CD14-positive monocyte (primary cell): ENCODE results near the gene SSR2. TPM values are rescaled to one million over a fixed set of nuclear protein-coding genes. Genes with fewer than 3 reads are reported as not detected.

Experiments used
- DNase-seq, 3 donors: peaks; one replicate each; pipeline ENCODE4 v3.0.0-alpha.2; 2011 to 2022
- H2AFZ ChIP-seq: 2 replicates; pipeline ENCODE4 v1.6.0; 2012; ENCODE audit warnings: mild to moderate bottlenecking, low read depth, low read length, inconsistent platforms; ENCODE audit not compliant: insufficient read depth, poor library complexity, severe bottlenecking
- H3K27ac ChIP-seq, 2 donors: 1 replicate in 1 of 2; 2 replicates in 1 of 2; pipeline ENCODE4 v1.5.1; 2012 to 2013; ENCODE audit warnings: low read length in 2 of 2, control low read depth in 1 of 2, inconsistent platforms in 1 of 2, low read depth in 1 of 2, mild to moderate bottlenecking in 1 of 2
- H3K27me3 ChIP-seq, 2 donors: one replicate each; pipeline versions ENCODE4 v1.6.0 to v1.6.1; 2011 to 2013; ENCODE audit warnings: low read length in 2 of 2; ENCODE audit not compliant: control insufficient read depth in 2 of 2, insufficient read depth in 2 of 2
- H3K36me3 ChIP-seq, 2 donors: replicated peaks in 1 of 2; 1 replicate in 1 of 2; 2 replicates in 1 of 2; pipeline versions ENCODE4 v1.5.1 to v1.6.1; 2012 to 2013; ENCODE audit warnings: low read length in 2 of 2, control low read depth in 1 of 2, inconsistent platforms in 1 of 2, mild to moderate bottlenecking in 1 of 2; ENCODE audit not compliant: insufficient read depth in 2 of 2, control insufficient read depth in 1 of 2
- H3K4me1 ChIP-seq, 2 donors: 1 replicate in 1 of 2; 2 replicates in 1 of 2; pipeline versions ENCODE4 v1.5.1 to v1.6.1; 2012 to 2013; ENCODE audit warnings: low read length in 2 of 2, control low read depth in 1 of 2, inconsistent platforms in 1 of 2, mild to moderate bottlenecking in 1 of 2, moderate library complexity in 1 of 2; ENCODE audit not compliant: insufficient read depth in 2 of 2, control insufficient read depth in 1 of 2
- H3K4me2 ChIP-seq: replicated peaks from 2 replicates; pipeline ENCODE3; 2012; ENCODE audit warnings: low read length, moderate library complexity, mild to moderate bottlenecking; ENCODE audit not compliant: poor library complexity, severe bottlenecking; ENCODE audit errors: extremely low read depth
- H3K4me3 ChIP-seq, 3 experiments: fragments of 200-600 bp in 1 of 3; sonication (generic) in 1 of 3; replicated peaks in 1 of 3; 1 replicate in 2 of 3; 2 replicates in 1 of 3; pipeline ENCODE4 v1.5.1; 2011 to 2013; ENCODE audit warnings: low read length in 3 of 3, mild to moderate bottlenecking in 3 of 3, control low read depth in 2 of 3, low read depth in 2 of 3, inconsistent platforms in 1 of 3, moderate library complexity in 1 of 3
- H3K79me2 ChIP-seq: 2 replicates; pipeline ENCODE4 v1.6.0; 2012; ENCODE audit warnings: mild to moderate bottlenecking, control low read depth, inconsistent platforms, low read length, moderate library complexity; ENCODE audit not compliant: insufficient read depth
- H3K9ac ChIP-seq: 2 replicates; pipeline ENCODE4 v1.6.0; 2017; ENCODE audit warnings: low read length, mild to moderate bottlenecking; ENCODE audit not compliant: insufficient read depth, poor library complexity, severe bottlenecking
- H3K9me3 ChIP-seq, 2 donors: replicated peaks in 1 of 2; 1 replicate in 1 of 2; 2 replicates in 1 of 2; pipeline versions ENCODE4 v1.5.1 to v1.6.1; 2012 to 2013; ENCODE audit warnings: low read length in 2 of 2, control low read depth in 1 of 2; ENCODE audit not compliant: control insufficient read depth in 1 of 2, insufficient read depth in 1 of 2
- H4K20me1 ChIP-seq: 2 replicates; pipeline ENCODE4 v1.6.0; 2012; ENCODE audit warnings: mild to moderate bottlenecking, low read length, control low read depth, moderate library complexity; ENCODE audit not compliant: insufficient read depth
- H3K27ac Mint-ChIP-seq, 7 donors: one replicate each; pipeline ENCODE4 v1.8.0; 2020; ENCODE audit warnings: mild to moderate bottlenecking in 7 of 7, mixed read lengths in 7 of 7, moderate library complexity in 6 of 7, inconsistent platforms in 2 of 7
- H3K27me3 Mint-ChIP-seq, 3 donors: one replicate each; pipeline ENCODE4 v1.8.0; 2021 to 2022; ENCODE audit warnings: low read depth in 3 of 3, mild to moderate bottlenecking in 3 of 3, mixed read lengths in 3 of 3, moderate library complexity in 3 of 3, inconsistent platforms in 1 of 3
- H3K36me3 Mint-ChIP-seq, 2 donors: one replicate each; pipeline ENCODE4 v1.8.0; 2020; ENCODE audit warnings: mixed read lengths in 2 of 2, inconsistent platforms in 1 of 2, mild to moderate bottlenecking in 1 of 2
- H3K4me1 Mint-ChIP-seq: one replicate; pipeline ENCODE4 v1.8.0; 2020; ENCODE audit warnings: mild to moderate bottlenecking, mixed read lengths
- H3K4me3 Mint-ChIP-seq, 2 donors: one replicate each; pipeline ENCODE4 v1.8.0; 2020; ENCODE audit warnings: mild to moderate bottlenecking in 2 of 2, mixed read lengths in 2 of 2, moderate library complexity in 1 of 2
- H3K9me3 Mint-ChIP-seq, 7 donors: one replicate each; pipeline ENCODE4 v1.8.0; 2020 to 2022; ENCODE audit warnings: mixed read lengths in 7 of 7, mild to moderate bottlenecking in 6 of 7, moderate library complexity in 6 of 7, inconsistent platforms in 2 of 7
- WGBS: methylation state at CpG from one replicate; pipeline ENCODE4 v1.1.5; 2013; ENCODE audit warnings: missing lambda C conversion rate; ENCODE audit not compliant: insufficient coverage; 5-methylcytosine and 5-hydroxymethylcytosine counted together
- intact Hi-C, 2 donors: fragments of 100-400 bp; cut with micrococcal nuclease; formaldehyde crosslinking; loops; one replicate each; pipeline versions ENCODE4 v1.15.0 to v1.15.1; 2023
- polyA plus RNA-seq, 3 donors: library from polyadenylated mRNA; depleted of rRNA in 1 of 3; unstranded in 2 of 3; stranded (reverse) in 1 of 3; fragments of 300-500 nt in 2 of 3; fragments of >200 nt in 1 of 3; fragmentation: Illumina TruSeq in 2 of 3; gene quantifications; 1 replicate in 2 of 3; 2 replicates in 1 of 3; pipeline ENCODE4 v1.2.3, GENCODE V29; 2012 to 2021
- TF ChIP-seq, protein P1 (sequence below): fragments of 200-600 bp; IDR thresholded peaks from one replicate; pipeline ENCODE4 v1.8.0; 2022; ENCODE audit warnings: antibody characterized with exemption, mild to moderate bottlenecking

SSR2 gene
- polyA plus RNA-seq, 3 donors = 374 to 614 (median 414) TPM

DNA sequence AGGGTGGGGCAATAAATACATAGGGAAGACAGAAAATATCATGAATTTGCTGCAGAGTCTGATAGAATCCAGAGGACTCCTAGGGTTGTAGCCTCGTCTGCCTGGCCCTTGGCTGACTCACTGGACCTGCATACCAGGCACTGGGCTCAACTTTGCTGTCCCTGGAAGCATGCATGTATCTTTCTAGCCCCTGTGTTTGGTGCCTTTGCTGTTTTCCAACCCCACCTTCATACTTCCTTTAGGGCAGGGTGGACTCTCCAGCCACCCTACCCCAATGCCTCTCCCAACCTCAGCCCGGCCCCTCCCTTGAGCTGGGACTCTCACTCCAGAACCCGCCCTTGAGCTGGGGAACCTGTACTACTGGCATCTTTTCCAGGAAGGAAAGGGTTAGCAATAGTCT lies 41.4 kb upstream of the SSR2 start:
- intact Hi-C loops = loop anchor here in 1 of 2 donors (10.0 kb wide), 1 partner anchor 57 kb away; no protein-coding TSS in a partner anchor
- TF ChIP-seq, protein P1, sequence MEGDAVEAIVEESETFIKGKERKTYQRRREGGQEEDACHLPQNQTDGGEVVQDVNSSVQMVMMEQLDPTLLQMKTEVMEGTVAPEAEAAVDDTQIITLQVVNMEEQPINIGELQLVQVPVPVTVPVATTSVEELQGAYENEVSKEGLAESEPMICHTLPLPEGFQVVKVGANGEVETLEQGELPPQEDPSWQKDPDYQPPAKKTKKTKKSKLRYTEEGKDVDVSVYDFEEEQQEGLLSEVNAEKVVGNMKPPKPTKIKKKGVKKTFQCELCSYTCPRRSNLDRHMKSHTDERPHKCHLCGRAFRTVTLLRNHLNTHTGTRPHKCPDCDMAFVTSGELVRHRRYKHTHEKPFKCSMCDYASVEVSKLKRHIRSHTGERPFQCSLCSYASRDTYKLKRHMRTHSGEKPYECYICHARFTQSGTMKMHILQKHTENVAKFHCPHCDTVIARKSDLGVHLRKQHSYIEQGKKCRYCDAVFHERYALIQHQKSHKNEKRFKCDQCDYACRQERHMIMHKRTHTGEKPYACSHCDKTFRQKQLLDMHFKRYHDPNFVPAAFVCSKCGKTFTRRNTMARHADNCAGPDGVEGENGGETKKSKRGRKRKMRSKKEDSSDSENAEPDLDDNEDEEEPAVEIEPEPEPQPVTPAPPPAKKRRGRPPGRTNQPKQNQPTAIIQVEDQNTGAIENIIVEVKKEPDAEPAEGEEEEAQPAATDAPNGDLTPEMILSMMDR = no peak
- Mint-ChIP-seq H3K27ac (no peak overlapping the region), H3K36me3 (peaks cover 14 to 20% of the 10 kb centered on the region in 2 donors), H3K4me3 (no peak overlapping the region), H3K27me3 (peaks cover 3% of the 10 kb centered on the region in 3 donors), H3K4me1 (peaks cover 4% of the 10 kb centered on the region), H3K9me3 (peaks cover 0 to 2% (median 0%) of the 10 kb centered on the region in 7 donors)
- Histone ChIP-seq H3K79me2 (no peaks in the 10 kb centered on the region), H3K27me3 (no peaks in the 10 kb centered on the region), H3K9me3 (no peaks in the 10 kb centered on the region), H3K4me3 (no peak overlapping the region), H3K36me3 (peaks cover 10 to 14% of the 10 kb centered on the region in 2 donors), H3K4me1 (no peaks in the 10 kb centered on the region), H2AFZ (no peak overlapping the region), H3K4me2 (no peak overlapping the region), H3K27ac (no peak overlapping the region), H4K20me1 (peaks cover 6% of the 10 kb centered on the region), H3K9ac (no peak overlapping the region)
- WGBS = 88% methylated on average over 1 of the region's 3 CpGs
- no peak for DNase-seq

DNA sequence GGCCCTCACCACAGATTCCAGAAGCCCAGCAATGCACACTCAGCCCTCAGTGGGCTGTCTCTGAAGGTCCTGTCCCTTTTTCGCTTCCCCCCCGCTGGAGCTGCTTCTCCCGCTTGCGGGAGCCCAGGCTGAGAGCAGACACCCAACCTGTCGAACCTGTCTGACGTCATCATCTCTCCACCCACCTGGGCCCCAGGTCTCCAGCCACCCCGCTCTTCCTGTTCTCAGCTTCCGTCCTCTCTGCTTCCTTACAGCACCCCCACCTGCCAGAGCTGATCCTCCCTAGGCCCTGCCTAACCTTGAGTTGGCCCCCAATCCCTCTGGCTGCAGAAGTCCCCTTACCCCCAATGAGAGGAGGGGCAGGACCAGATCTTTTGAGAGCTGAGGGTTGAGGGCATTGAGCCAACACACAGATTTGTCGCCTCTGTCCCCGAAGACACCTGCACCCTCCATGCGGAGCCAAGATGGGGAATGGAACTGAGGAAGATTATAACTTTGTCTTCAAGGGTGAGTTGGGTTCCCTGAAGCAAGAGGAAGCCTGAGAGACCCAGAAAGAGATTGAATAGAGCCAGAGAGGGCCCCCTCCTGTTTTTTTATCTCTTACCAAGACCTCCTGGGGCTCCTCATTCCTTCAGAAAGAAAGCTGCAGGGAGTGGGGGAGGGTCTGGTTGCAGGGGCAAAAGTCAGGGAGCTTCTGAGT lies 40.3 kb upstream of the SSR2 start, which contains the start of gene RAB25:
Gene RAB25, plus strand, starts transcription at position 224 of the 700 bp plus-strand sequence. Its CDS starts 241 bp downstream, at position 465.
- no peak for DNase-seq
- peaks cover 20 to 26% of the 10 kb centered on the region in 2 donors for H3K36me3 Mint-ChIP-seq
- peak within 1 kb of the TSS in 1 of 7 donors; percentile 41 for H3K27ac Mint-ChIP-seq
- peaks cover 6% of the 10 kb centered on the region for H4K20me1 ChIP-seq
- intact Hi-C loops = loop anchor here in 1 of 2 donors (10.0 kb wide), 1 partner anchor 56 kb away; no protein-coding TSS in a partner anchor
- peaks cover 5% of the 10 kb centered on the region in 2 donors for H3K4me1 ChIP-seq
- TF ChIP-seq, protein P1 = no peak
- H3K9me3 Mint-ChIP-seq = peaks cover 0 to 2% (median 0%) of the 10 kb centered on the region in 7 donors
- no peaks in the 10 kb centered on the region for H3K9me3 ChIP-seq
- H3K4me2 ChIP-seq = no peak within 1 kb of the TSS
- WGBS = 93% methylated on average over 7 of the region's 11 CpGs
- H3K4me3 ChIP-seq = no peak within 1 kb of the TSS
- H3K9ac ChIP-seq = no peak within 1 kb of the TSS
- peaks cover 14 to 15% of the 10 kb centered on the region in 2 donors for H3K36me3 ChIP-seq
- H3K4me1 Mint-ChIP-seq = peaks cover 9% of the 10 kb centered on the region
- peaks cover 0 to 3% (median 3%) of the 10 kb centered on the region in 3 donors for H3K27me3 Mint-ChIP-seq
- H3K4me3 Mint-ChIP-seq = no peak within 1 kb of the TSS
- no peaks in the 10 kb centered on the region for H3K27me3 ChIP-seq
- peaks cover 7% of the 10 kb centered on the region for H3K79me2 ChIP-seq
- H2AFZ ChIP-seq = no peak within 1 kb of the TSS
- no peak within 1 kb of the TSS for H3K27ac ChIP-seq
